ENCODE measurements around the gene EHD1. TPM values are rescaled to one million over a fixed set of nuclear protein-coding genes. Genes with fewer than 3 reads are reported as not detected.

EHD1 gene
- total and polyA plus RNA-seq, 9 of the 15 experiments (the other 6 are each of a cell fraction or from before 2014, with no cell fraction given): 0.46 to 65.0 (median 16.4) TPM

DNA sequence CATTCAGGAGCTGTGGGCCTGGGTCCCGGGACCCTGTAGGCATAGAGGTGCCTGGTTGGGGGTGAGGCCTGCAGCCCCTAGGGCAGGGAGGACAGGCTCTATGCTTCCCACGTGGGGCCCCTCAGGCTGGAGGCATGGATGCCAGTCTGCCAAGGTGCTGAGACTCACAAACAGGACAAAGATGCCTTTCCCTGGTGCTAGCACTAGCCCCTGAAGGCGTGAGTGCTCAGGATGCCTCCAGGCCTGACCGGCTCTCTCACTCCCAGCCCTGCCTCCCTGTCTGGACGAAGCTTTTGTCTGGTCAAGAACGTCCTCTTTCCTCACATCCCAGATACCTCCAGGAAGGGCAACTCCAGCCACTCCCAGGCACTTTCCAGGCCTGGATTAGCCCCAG, 36.1 kb downstream of the EHD1 start:
- Histone ChIP-seq H3K9ac (ENCODE audit: insufficient read depth in 1 of 2, low read depth in 2 of 2, low read length in 2 of 2) (peak overlapping the region; percentile 69 to 92; a peak in 3 of 4 replicates), H3K4me3 (no peak overlapping the region), H4K20me1 (replicated peaks; ENCODE audit: control insufficient read depth, insufficient read depth, low read length) (no peaks in the 10 kb centered on the region), H2AFZ (ENCODE audit: low read depth, low read length) (no peak overlapping the region), H3K9me1 (ENCODE audit: control insufficient read depth, insufficient read depth, low read length) (no peaks in the 10 kb centered on the region), H3K27me3 (ENCODE audit: control insufficient read depth in 2 of 2, insufficient read depth in 2 of 2, low read length in 2 of 2) (no peaks in the 10 kb centered on the region; a peak in 1 of 5 replicates), H3K4me1 (replicated peaks in 1 of 2; ENCODE audit: control insufficient read depth in 2 of 2, insufficient read depth in 2 of 2, low read length in 2 of 2) (peaks cover 27 to 64% of the 10 kb centered on the region in 2 experiments), H3K27ac (ENCODE audit: extremely low read depth, low read depth, low read length) (peak overlapping the region; percentile 61), H3K9me3 (replicated peaks; ENCODE audit: control insufficient read depth, insufficient read depth, low read depth, low read length) (no peaks in the 10 kb centered on the region), H3K4me2 (ENCODE audit: insufficient read depth, low read length) (peak overlapping the region; percentile 99), H3K36me3 (ENCODE audit: control insufficient read depth, insufficient read depth, low read length) (peaks cover 25% of the 10 kb centered on the region; the same call in 2 of the 3 replicates), H3K79me2 (ENCODE audit: control insufficient read depth, insufficient read depth, low read length) (peaks cover 23% of the 10 kb centered on the region; the same call in 2 of the 3 replicates)
- ChIA-PET CTCF (ENCODE audit: low intra/inter-chr PET ratio) (interaction anchor here (0.6 kb wide), 1 partner anchor 32 kb away, joined by 3 read pairs; the partner anchor contains the start of gene MEN1), POLR2A (no interaction called here)
- TF ChIP-seq ZNF431 (CRISPR knock-in tag; IDR thresholded peaks at IDR 0.05): 0 out of 2 replicates have a peak, but pooled peaks have one; percentile 10
- TF ChIP-seq FOXA3 (CRISPR knock-in tag; conservative IDR thresholded peaks at IDR 0.05 in 1 of 2, IDR thresholded peaks at IDR 0.05 in 1 of 2): 0 out of 4 replicates have a peak, but pooled peaks of 1 of the 2 experiments have one; percentile 29
- TF ChIP-seq SIN3B (IDR thresholded peaks at IDR 0.05; ENCODE audit: low read depth): no peak
- TF ChIP-seq TEAD4 (IDR thresholded peaks at IDR 0.05; ENCODE audit: low read length): no peak
- TF ChIP-seq TEAD4 (CRISPR knock-in tag; IDR thresholded peaks at IDR 0.05; ENCODE audit: borderline replicate concordance): peak; percentile 50; the same call in 1 of the 2 replicates
- 0 out of 2 replicates have a peak, but pooled peaks have one; percentile 7 for TF ChIP-seq RBFOX2 (IDR thresholded peaks at IDR 0.05; ENCODE audit: low read depth, low read length)
- no peak for TF ChIP-seq POLR2G (IDR thresholded peaks at IDR 0.05; ENCODE audit: low read depth, low read length)
- in situ Hi-C loops (cut with MboI): no loop called here
- FAIRE-seq: peak; percentile 29
- DNase-seq (ENCODE audit: extremely low read depth in 1 of 4, low spot score in 3 of 4): no peak
- no peak for ATAC-seq
- whole genome bisulfite sequencing (ENCODE audit: insufficient coverage, low coverage, missing lambda C conversion rate): 77% methylated on average over 6 of the region's 6 CpGs
- intact Hi-C loops (cut with micrococcal nuclease): loop anchor here (5.0 to 10.0 kb wide), 2 partner anchors 40 to 412 kb away; partner anchors contain the start of gene MAP4K2
- BruUV-seq (replicated peaks): no TSS peak

Data from K562 (cell line).